Gastrocnemius medialis (tissue), 4 donors: ENCODE results near the gene CLDN7. TPM values are rescaled to one million over a fixed set of nuclear protein-coding genes. Genes with fewer than 3 reads are reported as not detected.

ENCODE experiments used
- ATAC-seq, 2 donors: fragments of 150-250 bp; one replicate each; pipeline ENCODE4 v1.9.1; 2016
- DNase-seq, 2 donors: peaks; one replicate each; pipeline ENCODE4 v3.0.0-alpha.2; 2019
- H3K27ac ChIP-seq, 4 donors: fragments of 200-600 bp; sonication (generic); 1 replicate in 1 of 4; 2 replicates in 3 of 4; pipeline ENCODE4 v1.5.1; 2016 to 2018; ENCODE audit warnings: mild to moderate bottlenecking in 2 of 4, moderate library complexity in 1 of 4
- H3K27me3 ChIP-seq, 3 donors: fragments of 200-600 bp; sonication (generic) in 2 of 3; 1 replicate in 1 of 3; 2 replicates in 2 of 3; pipeline versions ENCODE4 v1.5.1 to v1.6.0; 2016 to 2019; ENCODE audit warnings: mild to moderate bottlenecking in 1 of 3, moderate library complexity in 1 of 3
- H3K36me3 ChIP-seq, 2 donors: fragments of 200-600 bp; sonication (generic) in 1 of 2; one replicate each; pipeline ENCODE4 v1.5.1; 2017 to 2018
- H3K4me1 ChIP-seq, 2 donors: fragments of 200-600 bp; sonication (generic) in 1 of 2; one replicate each; pipeline ENCODE4 v1.5.1; 2016 to 2017; ENCODE audit warnings: mild to moderate bottlenecking in 2 of 2
- H3K4me3 ChIP-seq, 4 donors: fragments of 200-600 bp; sonication (generic) in 3 of 4; 1 replicate in 1 of 4; 2 replicates in 3 of 4; pipeline ENCODE4 v1.5.1; 2016 to 2019; ENCODE audit warnings: mild to moderate bottlenecking in 2 of 4
- H3K9me3 ChIP-seq, 3 donors: fragments of 200-600 bp; sonication (generic) in 2 of 3; 1 replicate in 1 of 3; 2 replicates in 2 of 3; pipeline ENCODE4 v1.5.1; 2016 to 2019
- POLR2A ChIP-seq, 2 donors: fragments of 450-650 bp; IDR thresholded peaks; one replicate each; pipeline ENCODE4 v1.6.1; 2017; ENCODE audit warnings: antibody characterized with exemption in 2 of 2, mild to moderate bottlenecking in 2 of 2, moderate library complexity in 2 of 2
- in situ Hi-C, 4 donors: fragments of 200-750 bp; cut with MboI; loops; one replicate each; pipeline versions ENCODE4 v1.15.0 to v1.8.0; 2017; ENCODE audit warnings: low sequenced_read_pairs in 4 of 4
- intact Hi-C: fragments of 100-400 bp; cut with DNase I; formaldehyde crosslinking; loops from one replicate; pipeline ENCODE4 v1.15.1; 2023; ENCODE audit warnings: low total_unique reads
- total RNA-seq, 4 donors: library from RNA; depleted of rRNA; stranded (reverse); fragments of >200 nt; gene quantifications; one replicate each; pipeline versions ENCODE4 v1.1.0 to v1.2.3, GENCODE V29; 2016
- TF ChIP-seq, protein P1 (sequence below), 5 experiments: fragments of 450-650 bp in 3 of 5; fragments of 200-600 bp in 2 of 5; sonication (generic) in 2 of 5; IDR thresholded peaks in 4 of 5; conservative IDR thresholded peaks in 1 of 5; 1 replicate in 4 of 5; 2 replicates in 1 of 5; pipeline ENCODE4 v1.5.1; 2016 to 2019; ENCODE audit warnings: antibody characterized with exemption in 5 of 5, mild to moderate bottlenecking in 3 of 5, moderate library complexity in 3 of 5

The CLDN7 gene
- total RNA-seq, 4 donors from 2014 or later: 0.46 to 5.1 TPM; not detected in 2

- peaks cover 34 to 41% of the 10 kb centered on the region in 2 donors for H3K4me1 ChIP-seq
- no peaks in the 10 kb centered on the region for H3K27me3 ChIP-seq
- H3K36me3 ChIP-seq: peaks cover 0 to 34% of the 10 kb centered on the region in 2 donors
- ATAC-seq (peak; percentile 67 to 75), DNase-seq (peak; percentile 100)
- no peaks in the 10 kb centered on the region for H3K9me3 ChIP-seq
- H3K4me3 ChIP-seq: peak within 1 kb of the TSS; percentile 78 to 100 (median 98)
- intact Hi-C loops: loop anchor here (5.0 kb wide), 2 partner anchors 603 to 913 kb away; partner anchors contain the start of gene PER1
- H3K27ac ChIP-seq: peak within 1 kb of the TSS; percentile 92 to 99 (median 98)
- in situ Hi-C loops: no loop called here
- peak; percentile 92 to 93 for TF ChIP-seq POLR2A (IDR thresholded peaks at IDR 0.05)
- TF ChIP-seq, protein P1, sequence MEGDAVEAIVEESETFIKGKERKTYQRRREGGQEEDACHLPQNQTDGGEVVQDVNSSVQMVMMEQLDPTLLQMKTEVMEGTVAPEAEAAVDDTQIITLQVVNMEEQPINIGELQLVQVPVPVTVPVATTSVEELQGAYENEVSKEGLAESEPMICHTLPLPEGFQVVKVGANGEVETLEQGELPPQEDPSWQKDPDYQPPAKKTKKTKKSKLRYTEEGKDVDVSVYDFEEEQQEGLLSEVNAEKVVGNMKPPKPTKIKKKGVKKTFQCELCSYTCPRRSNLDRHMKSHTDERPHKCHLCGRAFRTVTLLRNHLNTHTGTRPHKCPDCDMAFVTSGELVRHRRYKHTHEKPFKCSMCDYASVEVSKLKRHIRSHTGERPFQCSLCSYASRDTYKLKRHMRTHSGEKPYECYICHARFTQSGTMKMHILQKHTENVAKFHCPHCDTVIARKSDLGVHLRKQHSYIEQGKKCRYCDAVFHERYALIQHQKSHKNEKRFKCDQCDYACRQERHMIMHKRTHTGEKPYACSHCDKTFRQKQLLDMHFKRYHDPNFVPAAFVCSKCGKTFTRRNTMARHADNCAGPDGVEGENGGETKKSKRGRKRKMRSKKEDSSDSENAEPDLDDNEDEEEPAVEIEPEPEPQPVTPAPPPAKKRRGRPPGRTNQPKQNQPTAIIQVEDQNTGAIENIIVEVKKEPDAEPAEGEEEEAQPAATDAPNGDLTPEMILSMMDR (IDR thresholded peaks at IDR 0.05 in 4 of 5, conservative IDR thresholded peaks at IDR 0.05 in 1 of 5): peak in 2 of 5 experiments; percentile 24 to 59
Observed at GRCh38 chr17:7239091-7240027, 22.9 kb downstream of the CLDN7 start, which contains the start of gene PHF23. Gene PHF23 (minus strand): TSS chr17:7239457. CDS start chr17:7239279, 178 bp downstream.

DNA sequence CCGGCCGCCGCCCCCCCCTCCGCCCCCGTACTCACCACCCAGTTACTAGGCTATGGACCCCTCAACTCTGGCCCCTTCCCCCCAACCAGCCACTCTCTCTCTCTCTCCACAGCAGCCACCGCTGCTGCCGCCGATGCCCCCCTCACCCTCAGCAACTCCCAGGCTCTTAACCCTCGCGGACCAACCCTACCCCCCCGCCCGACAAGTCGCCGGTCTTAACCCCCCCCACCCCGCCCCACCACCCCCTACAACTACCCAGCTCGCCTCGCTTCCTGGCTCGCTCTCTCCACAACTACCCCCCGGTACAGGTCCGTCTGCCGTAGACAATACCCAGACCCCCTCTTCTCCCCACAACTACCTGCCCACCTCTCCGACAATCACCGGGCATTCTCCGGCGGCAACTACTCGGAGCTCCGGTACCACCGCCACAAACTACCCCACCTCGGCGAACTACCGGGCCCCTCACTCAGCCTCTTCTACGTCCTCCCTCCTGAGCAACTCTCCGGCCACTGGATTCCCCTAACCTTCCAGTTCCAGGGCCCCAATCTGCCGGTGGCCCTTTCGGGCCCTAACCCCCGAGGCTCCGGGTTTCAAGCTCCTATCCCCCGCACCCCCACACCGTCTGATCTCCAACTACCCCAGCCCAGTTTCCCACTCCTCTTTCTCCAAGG lies 23.7 kb downstream of the CLDN7 start:
- ATAC-seq: no peak
- H3K27me3 ChIP-seq: no peaks in the 10 kb centered on the region
- no peaks in the 10 kb centered on the region for H3K9me3 ChIP-seq
- intact Hi-C loops: loop anchor here (5.0 kb wide), 1 partner anchor 604 kb away; no protein-coding TSS in a partner anchor
- in situ Hi-C loops: no loop called here
- peak in 1 of 2 donors; percentile 45 for DNase-seq
- H3K27ac ChIP-seq: peak overlapping the region; percentile 92 to 99 (median 95)
- H3K36me3 ChIP-seq: peaks cover 0 to 29% of the 10 kb centered on the region in 2 donors
- TF ChIP-seq, protein P1 (IDR thresholded peaks at IDR 0.05 in 4 of 5, conservative IDR thresholded peaks at IDR 0.05 in 1 of 5): no peak
- TF ChIP-seq POLR2A (IDR thresholded peaks at IDR 0.05): no peak
- H3K4me1 ChIP-seq: peaks cover 36 to 45% of the 10 kb centered on the region in 2 donors
- peak overlapping the region; percentile 78 to 100 (median 98) for H3K4me3 ChIP-seq

- DNase-seq: peak; percentile 63 to 74
- H3K27me3 ChIP-seq: no peaks in the 10 kb centered on the region
- TF ChIP-seq POLR2A (IDR thresholded peaks at IDR 0.05): peak; percentile 11 to 14
- TF ChIP-seq, protein P1 (IDR thresholded peaks at IDR 0.05 in 4 of 5, conservative IDR thresholded peaks at IDR 0.05 in 1 of 5): no peak
- intact Hi-C loops (loop anchor here (5.0 kb wide), 1 partner anchor 604 kb away; no protein-coding TSS in a partner anchor), in situ Hi-C loops (no loop called here)
- H3K4me1 ChIP-seq: peaks cover 38 to 47% of the 10 kb centered on the region in 2 donors
- H3K27ac ChIP-seq: peak overlapping the region; percentile 92 to 99 (median 95)
- H3K9me3 ChIP-seq: no peaks in the 10 kb centered on the region
- H3K36me3 ChIP-seq: peaks cover 0 to 29% of the 10 kb centered on the region in 2 donors
- peak overlapping the region; percentile 78 to 100 (median 98) for H3K4me3 ChIP-seq
- ATAC-seq: no peak
Observed at GRCh38 chr17:7237761-7238419, 24.4 kb downstream of the CLDN7 start.

GRCh38 chr17:7237266-7237760 lies 25.0 kb downstream of the CLDN7 start:
- Histone ChIP-seq H3K9me3 (no peaks in the 10 kb centered on the region), H3K27ac (peak overlapping the region; percentile 92 to 99 (median 95)), H3K36me3 (peaks cover 0 to 29% of the 10 kb centered on the region in 2 donors), H3K27me3 (no peaks in the 10 kb centered on the region), H3K4me1 (peaks cover 44 to 53% of the 10 kb centered on the region in 2 donors), H3K4me3 (peak overlapping the region; percentile 78 to 100 (median 98))
- ATAC-seq: no peak
- in situ Hi-C loops: no loop called here
- no peak for DNase-seq
- no peak for TF ChIP-seq POLR2A (IDR thresholded peaks at IDR 0.05)
- TF ChIP-seq, protein P1 (IDR thresholded peaks at IDR 0.05 in 4 of 5, conservative IDR thresholded peaks at IDR 0.05 in 1 of 5): no peak
- intact Hi-C loops: loop anchor here (5.0 kb wide), 1 partner anchor 605 kb away; no protein-coding TSS in a partner anchor
